ENCODE measurements around the gene OR1F1. TPM values are rescaled to one million over a fixed set of nuclear protein-coding genes. Genes with fewer than 3 reads are reported as not detected.

The OR1F1 gene
- total RNA-seq, 1 experiment from 2014 or later = 0.44 TPM

DNA sequence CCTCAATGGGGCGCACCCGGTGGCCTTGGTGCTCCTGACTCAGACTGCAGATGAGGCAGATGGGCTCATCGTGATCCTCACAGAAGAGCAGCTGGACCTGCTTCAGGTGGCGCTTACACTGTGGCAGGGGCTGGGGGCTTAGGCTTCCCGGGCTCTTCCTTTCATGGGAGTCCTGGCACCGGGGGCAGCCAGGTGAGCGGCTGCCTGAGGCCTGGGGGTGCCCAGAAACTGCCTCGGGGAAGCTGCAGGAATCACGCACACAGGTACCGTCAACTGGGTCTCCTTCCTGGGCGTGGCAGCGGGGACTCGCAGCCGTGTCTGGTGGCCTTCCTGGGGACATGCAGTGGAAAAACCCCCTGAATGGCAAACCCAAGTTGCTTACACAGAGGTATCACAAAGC is 61.4 kb downstream of the OR1F1 start (continued):
- TF ChIP-seq, protein P1, sequence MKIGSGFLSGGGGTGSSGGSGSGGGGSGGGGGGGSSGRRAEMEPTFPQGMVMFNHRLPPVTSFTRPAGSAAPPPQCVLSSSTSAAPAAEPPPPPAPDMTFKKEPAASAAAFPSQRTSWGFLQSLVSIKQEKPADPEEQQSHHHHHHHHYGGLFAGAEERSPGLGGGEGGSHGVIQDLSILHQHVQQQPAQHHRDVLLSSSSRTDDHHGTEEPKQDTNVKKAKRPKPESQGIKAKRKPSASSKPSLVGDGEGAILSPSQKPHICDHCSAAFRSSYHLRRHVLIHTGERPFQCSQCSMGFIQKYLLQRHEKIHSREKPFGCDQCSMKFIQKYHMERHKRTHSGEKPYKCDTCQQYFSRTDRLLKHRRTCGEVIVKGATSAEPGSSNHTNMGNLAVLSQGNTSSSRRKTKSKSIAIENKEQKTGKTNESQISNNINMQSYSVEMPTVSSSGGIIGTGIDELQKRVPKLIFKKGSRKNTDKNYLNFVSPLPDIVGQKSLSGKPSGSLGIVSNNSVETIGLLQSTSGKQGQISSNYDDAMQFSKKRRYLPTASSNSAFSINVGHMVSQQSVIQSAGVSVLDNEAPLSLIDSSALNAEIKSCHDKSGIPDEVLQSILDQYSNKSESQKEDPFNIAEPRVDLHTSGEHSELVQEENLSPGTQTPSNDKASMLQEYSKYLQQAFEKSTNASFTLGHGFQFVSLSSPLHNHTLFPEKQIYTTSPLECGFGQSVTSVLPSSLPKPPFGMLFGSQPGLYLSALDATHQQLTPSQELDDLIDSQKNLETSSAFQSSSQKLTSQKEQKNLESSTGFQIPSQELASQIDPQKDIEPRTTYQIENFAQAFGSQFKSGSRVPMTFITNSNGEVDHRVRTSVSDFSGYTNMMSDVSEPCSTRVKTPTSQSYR (CRISPR knock-in tag; IDR thresholded peaks at IDR 0.05) = no peak
- TF ChIP-seq FOXK1 (CRISPR knock-in tag; IDR thresholded peaks at IDR 0.05) (no peak), SP1 (CRISPR knock-in tag; conservative IDR thresholded peaks at IDR 0.05) (no peak), OVOL2 (CRISPR knock-in tag; IDR thresholded peaks at IDR 0.05; ENCODE audit: borderline replicate concordance) (no peak)
- TF ChIP-seq, protein P2, sequence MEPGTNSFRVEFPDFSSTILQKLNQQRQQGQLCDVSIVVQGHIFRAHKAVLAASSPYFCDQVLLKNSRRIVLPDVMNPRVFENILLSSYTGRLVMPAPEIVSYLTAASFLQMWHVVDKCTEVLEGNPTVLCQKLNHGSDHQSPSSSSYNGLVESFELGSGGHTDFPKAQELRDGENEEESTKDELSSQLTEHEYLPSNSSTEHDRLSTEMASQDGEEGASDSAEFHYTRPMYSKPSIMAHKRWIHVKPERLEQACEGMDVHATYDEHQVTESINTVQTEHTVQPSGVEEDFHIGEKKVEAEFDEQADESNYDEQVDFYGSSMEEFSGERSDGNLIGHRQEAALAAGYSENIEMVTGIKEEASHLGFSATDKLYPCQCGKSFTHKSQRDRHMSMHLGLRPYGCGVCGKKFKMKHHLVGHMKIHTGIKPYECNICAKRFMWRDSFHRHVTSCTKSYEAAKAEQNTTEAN (CRISPR knock-in tag; IDR thresholded peaks at IDR 0.05) = no peak

DNA sequence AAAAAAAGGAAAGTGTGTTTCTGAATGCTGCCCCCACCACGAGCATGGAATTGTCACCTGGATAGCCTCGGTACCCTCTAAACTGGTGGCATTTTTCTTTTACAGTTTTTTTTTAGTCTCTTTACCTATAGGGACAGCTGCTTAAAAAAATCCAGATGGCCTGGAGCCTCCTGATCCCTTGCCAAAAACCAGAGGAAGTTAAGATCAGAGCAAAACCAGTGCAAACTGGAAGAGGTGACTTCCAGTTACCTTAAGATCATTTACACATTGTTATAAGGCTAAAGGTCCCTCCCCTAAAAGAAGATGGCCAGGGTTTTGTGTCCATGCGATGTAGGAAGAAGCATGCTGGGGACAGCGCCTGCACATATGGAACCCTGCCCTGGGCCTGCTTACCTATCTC is 65.0 kb downstream of the OR1F1 start:
- H3K4me3 Mint-ChIP-seq = no peak overlapping the region
- no peak for ATAC-seq
- no peak overlapping the region for H3K27ac Mint-ChIP-seq
- TF ChIP-seq ZNF671 (CRISPR knock-in tag; IDR thresholded peaks at IDR 0.05) (no peak), TEAD4 (CRISPR knock-in tag; IDR thresholded peaks at IDR 0.05) (no peak)
- TF ChIP-seq, protein P3, sequence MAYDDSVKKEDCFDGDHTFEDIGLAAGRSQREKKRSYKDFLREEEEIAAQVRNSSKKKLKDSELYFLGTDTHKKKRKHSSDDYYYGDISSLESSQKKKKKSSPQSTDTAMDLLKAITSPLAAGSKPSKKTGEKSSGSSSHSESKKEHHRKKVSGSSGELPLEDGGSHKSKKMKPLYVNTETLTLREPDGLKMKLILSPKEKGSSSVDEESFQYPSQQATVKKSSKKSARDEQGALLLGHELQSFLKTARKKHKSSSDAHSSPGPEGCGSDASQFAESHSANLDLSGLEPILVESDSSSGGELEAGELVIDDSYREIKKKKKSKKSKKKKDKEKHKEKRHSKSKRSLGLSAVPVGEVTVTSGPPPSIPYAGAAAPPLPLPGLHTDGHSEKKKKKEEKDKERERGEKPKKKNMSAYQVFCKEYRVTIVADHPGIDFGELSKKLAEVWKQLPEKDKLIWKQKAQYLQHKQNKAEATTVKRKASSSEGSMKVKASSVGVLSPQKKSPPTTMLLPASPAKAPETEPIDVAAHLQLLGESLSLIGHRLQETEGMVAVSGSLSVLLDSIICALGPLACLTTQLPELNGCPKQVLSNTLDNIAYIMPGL (CRISPR knock-in tag; IDR thresholded peaks at IDR 0.05) = no peak
- H3K27me3 Mint-ChIP-seq (ENCODE audit: low read depth) = peaks cover 58% of the 10 kb centered on the region
- H3K4me1 Mint-ChIP-seq = no peaks in the 10 kb centered on the region
- H3K9me3 Mint-ChIP-seq = peaks cover 13% of the 10 kb centered on the region
- no peaks in the 10 kb centered on the region for H3K36me3 Mint-ChIP-seq
- no peak for DNase-seq (ENCODE audit: low spot score)
- CTCF ChIA-PET = interaction anchor here (1.6 kb wide), 1 partner anchor 14 kb away, joined by 5 read pairs; no protein-coding TSS in a partner anchor
- POLR2A ChIA-PET = no interaction called here

DNA sequence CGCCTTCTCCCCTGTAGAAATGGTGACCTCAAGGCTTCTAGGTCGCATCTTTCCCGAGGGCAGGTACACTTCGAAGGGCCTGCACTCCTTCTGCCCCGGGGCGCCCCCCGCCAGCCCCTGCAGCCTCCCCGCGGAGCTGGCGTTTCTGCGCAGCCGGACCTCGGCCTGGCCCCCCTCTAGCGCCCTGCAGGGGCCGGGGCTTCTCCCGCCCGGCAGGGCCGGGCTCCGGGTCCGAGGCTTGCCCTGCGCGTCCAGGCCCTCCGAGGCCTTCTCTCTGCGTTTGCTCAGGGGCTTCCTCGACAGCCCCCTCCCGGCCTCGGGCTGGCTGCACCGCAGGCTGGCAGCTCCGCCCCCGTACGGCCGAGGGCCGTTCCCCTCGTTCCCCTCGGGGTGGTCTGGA is 66.3 kb downstream of the OR1F1 start:
- Mint-ChIP-seq H3K4me1 (no peaks in the 10 kb centered on the region), H3K27me3 (ENCODE audit: low read depth) (peaks cover 62% of the 10 kb centered on the region), H3K9me3 (peaks cover 17% of the 10 kb centered on the region), H3K36me3 (no peaks in the 10 kb centered on the region), H3K27ac (no peak overlapping the region), H3K4me3 (no peak overlapping the region)
- ChIA-PET CTCF (interaction anchor here (1.6 kb wide), 1 partner anchor 12 kb away, joined by 5 read pairs; no protein-coding TSS in a partner anchor), POLR2A (no interaction called here)
- ATAC-seq = no peak
- no peak for DNase-seq (ENCODE audit: low spot score)
- TF ChIP-seq, protein P4, sequence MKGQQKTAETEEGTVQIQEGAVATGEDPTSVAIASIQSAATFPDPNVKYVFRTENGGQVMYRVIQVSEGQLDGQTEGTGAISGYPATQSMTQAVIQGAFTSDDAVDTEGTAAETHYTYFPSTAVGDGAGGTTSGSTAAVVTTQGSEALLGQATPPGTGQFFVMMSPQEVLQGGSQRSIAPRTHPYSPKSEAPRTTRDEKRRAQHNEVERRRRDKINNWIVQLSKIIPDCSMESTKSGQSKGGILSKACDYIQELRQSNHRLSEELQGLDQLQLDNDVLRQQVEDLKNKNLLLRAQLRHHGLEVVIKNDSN (CRISPR knock-in tag; IDR thresholded peaks at IDR 0.05) = no peak
- TF ChIP-seq NFATC4 (CRISPR knock-in tag; IDR thresholded peaks at IDR 0.05) (no peak), MXD4 (CRISPR knock-in tag; IDR thresholded peaks at IDR 0.05; ENCODE audit: borderline replicate concordance) (no peak), TCF7 (CRISPR knock-in tag; IDR thresholded peaks at IDR 0.05; ENCODE audit: low read depth) (no peak), SMAD3 (CRISPR knock-in tag; IDR thresholded peaks at IDR 0.05; ENCODE audit: borderline replicate concordance) (no peak), NR2C2 (CRISPR knock-in tag; IDR thresholded peaks at IDR 0.05) (no peak), CREM (CRISPR knock-in tag; IDR thresholded peaks at IDR 0.05) (no peak), ELF4 (CRISPR knock-in tag; IDR thresholded peaks at IDR 0.05; ENCODE audit: low read depth) (no peak), ZNF671 (CRISPR knock-in tag; IDR thresholded peaks at IDR 0.05) (no peak), FOXK1 (CRISPR knock-in tag; IDR thresholded peaks at IDR 0.05) (no peak), GABPB1 (CRISPR knock-in tag; IDR thresholded peaks at IDR 0.05) (no peak)

Other genes starting within 250 kb of the OR1F1 start
- 7.5 to 8.6 TPM (median 8.5 TPM) in 3 replicates for gene KREMEN2, start 223.9 kb upstream of the OR1F1 start, total RNA-seq (2021)
- gene PAQR4, start 218.9 kb upstream of the OR1F1 start, total RNA-seq (2021) = 21.1 to 32.4 TPM (median 21.5 TPM) in 3 replicates
- gene PKMYT1, start 207.8 kb upstream of the OR1F1 start, total RNA-seq (2021) = 102 to 120 TPM (median 113 TPM) in 3 replicates
- 0.87 to 1.1 TPM (median 0.92 TPM) in 3 replicates for gene CLDN9, start 175.3 kb upstream of the OR1F1 start, total RNA-seq (2021)
- gene CLDN6, start 170.0 kb upstream of the OR1F1 start, total RNA-seq (2021) = 746 to 778 TPM (median 775 TPM) in 3 replicates
- 78.9 to 87.0 TPM (median 79.5 TPM) in 3 replicates for gene TNFRSF12A, start 167.8 kb upstream of the OR1F1 start, total RNA-seq (2021)
- gene HCFC1R1, start 164.3 kb upstream of the OR1F1 start, total RNA-seq (2021) = 76.0 to 84.0 TPM (median 83.2 TPM) in 3 replicates
- 76.5 to 94.2 TPM (median 88.7 TPM) in 3 replicates for gene THOC6, start 164.2 kb upstream of the OR1F1 start, total RNA-seq (2021)
- 27.3 to 28.5 TPM (median 28.2 TPM) in 3 replicates for gene BICDL2, start 151.3 kb upstream of the OR1F1 start, total RNA-seq (2021)
- 41.2 to 49.0 TPM (median 43.3 TPM) in 3 replicates for gene MMP25, start 141.6 kb upstream of the OR1F1 start, total RNA-seq (2021)
- 3.5 to 4.7 TPM (median 3.6 TPM) in 3 replicates for gene IL32, start 122.6 kb upstream of the OR1F1 start, total RNA-seq (2021)
- gene ZSCAN10, start 88.9 kb upstream of the OR1F1 start, total RNA-seq (2021) = 263 to 286 TPM (median 271 TPM) in 3 replicates
- 17.7 to 22.7 TPM (median 21.3 TPM) in 3 replicates for gene ZNF205, start 75.6 kb upstream of the OR1F1 start, total RNA-seq (2021)
- 8.9 to 11.6 TPM (median 10.3 TPM) in 3 replicates for gene ZNF213, start 53.2 kb upstream of the OR1F1 start, total RNA-seq (2021)
- 6.8 to 9.7 TPM (median 7.2 TPM) in 3 replicates for gene ZNF200, start 47.0 kb downstream of the OR1F1 start, total RNA-seq (2021)
- 0.09 to 0.21 TPM (median 0.14 TPM) in 3 replicates for gene MEFV, start 68.4 kb downstream of the OR1F1 start, total RNA-seq (2021)
- gene ZNF263, start 95.3 kb downstream of the OR1F1 start, total RNA-seq (2021) = 24.9 to 29.5 TPM (median 27.8 TPM) in 3 replicates
- gene TIGD7, start 117.2 kb downstream of the OR1F1 start, total RNA-seq (2021) = 5.3 to 7.4 TPM (median 7.0 TPM) in 3 replicates
- gene ZNF75A, start 117.3 kb downstream of the OR1F1 start, total RNA-seq (2021) = 21.8 to 31.5 TPM (median 23.5 TPM) in 3 replicates
- not detected in 3 replicates for gene OR2C1, start 167.7 kb downstream of the OR1F1 start, total RNA-seq (2021)
- 16.0 to 17.9 TPM (median 16.7 TPM) in 3 replicates for gene ZSCAN32, start 212.8 kb downstream of the OR1F1 start, total RNA-seq (2021)
- gene ZNF174, start 213.0 kb downstream of the OR1F1 start, total RNA-seq (2021) = 11.3 to 13.8 TPM (median 11.7 TPM) in 3 replicates

Measured in WTC11 (cell line).